ENCODE results near the gene TFDP1. TPM values are rescaled to one million over a fixed set of nuclear protein-coding genes. Genes with fewer than 3 reads are reported as not detected.

TFDP1 gene
- total and polyA plus RNA-seq, 8 donors: 27.3 to 207 (median 56.3) TPM

- peak in 1 of 2 donors; percentile 8 for DNase-seq
- Histone ChIP-seq H3K27me3 (no peaks in the 10 kb centered on the region), H3K9me3 (no peaks in the 10 kb centered on the region), H3K4me3 (no peak overlapping the region), H3K36me3 (peaks cover 0 to 3% (median under 1%) of the 10 kb centered on the region in 4 donors), H3K4me1 (peaks cover 0 to 8% (median 6%) of the 10 kb centered on the region in 4 donors), H3K27ac (no peak overlapping the region)
- intact Hi-C loops (cut with DNase I; ENCODE audit: low total_unique reads): no loop called here
- TF ChIP-seq EP300 (IDR thresholded peaks at IDR 0.05): no peak
- no peak for TF ChIP-seq POLR2A (IDR thresholded peaks at IDR 0.05)
- 86 to 90% (median 88%) methylated on average over 35 to 56 of the region's 56 CpGs for WGBS, 5 donors
Observed at GRCh38 chr13:113559901-113560644, 24.5 kb upstream of the TFDP1 start.

DNA sequence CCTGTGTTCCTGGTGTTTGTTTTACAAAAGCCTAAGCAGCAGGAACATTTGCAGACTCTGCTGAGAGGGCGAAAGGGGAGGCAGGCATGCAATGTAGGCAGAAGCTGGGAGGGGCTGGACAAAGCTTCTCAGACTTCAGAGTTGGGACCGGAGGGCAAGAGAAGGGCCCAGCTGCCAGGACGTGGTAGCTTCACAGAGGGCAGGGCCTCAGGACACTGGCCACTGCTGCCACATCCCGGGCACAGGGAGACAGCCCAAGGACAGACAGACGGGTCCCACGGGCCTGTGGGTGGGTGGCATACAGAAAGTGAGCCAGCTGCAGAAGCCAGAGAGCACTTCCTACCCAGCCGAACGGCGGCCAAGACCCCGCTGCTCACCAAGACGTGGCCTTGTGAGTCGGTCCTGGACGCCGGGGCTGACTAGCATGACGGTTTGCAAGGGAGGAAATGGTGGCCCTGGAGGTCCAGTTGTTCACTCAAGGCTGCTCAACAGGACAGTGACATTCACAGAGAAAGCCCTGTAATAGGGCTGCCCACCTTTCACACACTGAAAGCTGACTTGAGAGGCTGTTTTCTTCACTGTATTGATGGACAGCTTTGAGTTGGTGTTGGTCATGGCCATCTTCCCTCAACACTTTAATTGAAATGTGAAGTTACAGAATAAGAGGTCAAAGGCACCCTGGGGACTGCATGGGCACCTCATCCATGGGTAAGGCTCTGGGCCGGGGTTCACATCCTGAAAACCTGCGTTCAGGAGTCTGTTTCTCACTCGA lies 23.7 kb upstream of the TFDP1 start:
- H3K4me1 ChIP-seq: peaks cover 0 to 8% (median 6%) of the 10 kb centered on the region in 4 donors
- 78 to 91% (median 84%) methylated on average over 3 to 18 of the region's 18 CpGs for WGBS, 5 donors
- TF ChIP-seq POLR2A (IDR thresholded peaks at IDR 0.05): no peak
- no peak for TF ChIP-seq POLR2AphosphoS5 (IDR thresholded peaks at IDR 0.05)
- no peak for TF ChIP-seq EP300 (IDR thresholded peaks at IDR 0.05)
- TF ChIP-seq, protein P1, sequence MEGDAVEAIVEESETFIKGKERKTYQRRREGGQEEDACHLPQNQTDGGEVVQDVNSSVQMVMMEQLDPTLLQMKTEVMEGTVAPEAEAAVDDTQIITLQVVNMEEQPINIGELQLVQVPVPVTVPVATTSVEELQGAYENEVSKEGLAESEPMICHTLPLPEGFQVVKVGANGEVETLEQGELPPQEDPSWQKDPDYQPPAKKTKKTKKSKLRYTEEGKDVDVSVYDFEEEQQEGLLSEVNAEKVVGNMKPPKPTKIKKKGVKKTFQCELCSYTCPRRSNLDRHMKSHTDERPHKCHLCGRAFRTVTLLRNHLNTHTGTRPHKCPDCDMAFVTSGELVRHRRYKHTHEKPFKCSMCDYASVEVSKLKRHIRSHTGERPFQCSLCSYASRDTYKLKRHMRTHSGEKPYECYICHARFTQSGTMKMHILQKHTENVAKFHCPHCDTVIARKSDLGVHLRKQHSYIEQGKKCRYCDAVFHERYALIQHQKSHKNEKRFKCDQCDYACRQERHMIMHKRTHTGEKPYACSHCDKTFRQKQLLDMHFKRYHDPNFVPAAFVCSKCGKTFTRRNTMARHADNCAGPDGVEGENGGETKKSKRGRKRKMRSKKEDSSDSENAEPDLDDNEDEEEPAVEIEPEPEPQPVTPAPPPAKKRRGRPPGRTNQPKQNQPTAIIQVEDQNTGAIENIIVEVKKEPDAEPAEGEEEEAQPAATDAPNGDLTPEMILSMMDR (IDR thresholded peaks at IDR 0.05): no peak
- no peak overlapping the region for H3K27ac ChIP-seq
- H3K9me3 ChIP-seq: no peaks in the 10 kb centered on the region
- no peaks in the 10 kb centered on the region for H3K36me3 ChIP-seq
- H3K27me3 ChIP-seq: peaks cover 0 to 3% (median 0%) of the 10 kb centered on the region in 3 donors
- no peak overlapping the region for H3K4me3 ChIP-seq
- intact Hi-C loops (cut with DNase I; ENCODE audit: low total_unique reads): no loop called here
- peak in 1 of 2 donors; percentile 23 for DNase-seq

DNA sequence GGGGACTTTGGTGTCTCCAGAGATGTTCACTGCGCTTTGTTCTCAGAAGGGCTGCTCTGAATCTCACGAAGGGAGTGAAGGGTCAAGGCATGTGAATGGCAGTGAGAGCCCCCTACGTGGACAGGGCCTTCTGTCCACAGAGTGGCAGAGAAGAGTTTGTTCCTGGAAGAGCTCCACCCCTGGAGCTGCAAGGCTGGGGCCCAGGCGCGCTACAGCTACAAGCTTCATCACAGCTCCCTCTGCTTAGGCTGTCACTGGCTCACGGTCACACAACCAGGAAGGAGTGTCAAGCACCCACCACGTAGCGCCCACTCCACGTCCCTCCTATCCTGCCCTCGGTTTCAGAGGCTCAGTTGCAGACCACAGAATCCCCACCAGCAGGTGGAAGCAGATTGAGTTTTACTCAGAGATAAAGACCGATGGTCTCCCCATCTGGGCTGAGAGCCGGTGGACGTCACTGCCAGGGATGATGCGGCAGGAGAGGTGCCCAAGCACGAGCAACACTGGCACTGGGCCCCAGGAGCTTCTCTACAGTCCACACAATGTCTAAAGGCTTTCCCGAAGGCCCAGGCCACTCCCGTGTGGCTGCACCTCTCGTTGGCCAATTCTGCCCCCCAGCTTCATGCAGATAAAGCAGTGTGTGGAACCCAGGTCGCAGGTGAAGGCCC lies 23.0 kb upstream of the TFDP1 start:
- H3K27ac ChIP-seq: no peak overlapping the region
- peaks cover 0 to 6% (median 0%) of the 10 kb centered on the region in 3 donors for H3K27me3 ChIP-seq
- TF ChIP-seq, protein P1 (IDR thresholded peaks at IDR 0.05): no peak
- no peak for TF ChIP-seq POLR2A (IDR thresholded peaks at IDR 0.05)
- no peak for TF ChIP-seq POLR2AphosphoS5 (IDR thresholded peaks at IDR 0.05)
- no peak for TF ChIP-seq EP300 (IDR thresholded peaks at IDR 0.05)
- intact Hi-C loops (cut with DNase I; ENCODE audit: low total_unique reads): no loop called here
- peaks cover 0 to 8% (median 6%) of the 10 kb centered on the region in 4 donors for H3K4me1 ChIP-seq
- H3K4me3 ChIP-seq: no peak overlapping the region
- DNase-seq: peak in 1 of 2 donors; percentile 7
- H3K36me3 ChIP-seq: no peaks in the 10 kb centered on the region
- WGBS, 5 donors: 84 to 89% (median 87%) methylated on average over 19 of the region's 19 CpGs
- H3K9me3 ChIP-seq: no peaks in the 10 kb centered on the region

DNA sequence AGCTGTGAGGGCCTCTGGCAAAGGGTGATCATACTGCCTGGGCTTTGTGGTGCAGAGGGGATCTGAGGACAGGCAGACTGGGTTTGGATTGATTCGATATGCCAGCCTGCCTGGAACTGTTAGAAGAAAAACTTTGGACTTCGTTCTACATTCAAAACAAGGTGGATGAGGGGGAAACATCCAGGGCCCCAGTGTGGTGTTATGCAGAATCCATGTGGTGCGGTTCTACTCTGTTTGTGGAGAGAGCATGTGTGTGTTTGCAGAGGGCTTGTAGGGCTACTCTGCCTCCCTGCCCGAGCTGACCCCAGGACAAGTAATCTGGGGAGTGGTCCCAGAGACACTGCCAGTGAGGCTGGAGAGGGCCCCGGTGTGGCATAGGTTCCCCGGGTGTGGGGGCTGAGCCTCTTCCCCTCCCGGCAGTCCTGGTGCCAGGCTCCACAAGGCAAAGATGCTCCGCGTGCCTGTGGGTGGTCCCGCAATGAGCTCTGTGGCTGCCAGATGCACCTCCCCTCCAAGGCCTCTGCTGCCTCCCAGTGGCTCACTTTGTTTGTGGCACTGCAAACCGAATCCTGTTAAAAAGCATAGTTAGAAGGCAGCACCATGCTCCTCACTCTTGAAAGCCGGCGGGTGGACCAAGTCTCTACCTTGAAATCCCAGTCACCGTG lies 22.3 kb upstream of the TFDP1 start:
- TF ChIP-seq EP300 (IDR thresholded peaks at IDR 0.05): no peak
- no peak for TF ChIP-seq POLR2AphosphoS5 (IDR thresholded peaks at IDR 0.05)
- TF ChIP-seq, protein P1 (IDR thresholded peaks at IDR 0.05): peak in 5 of 7 experiments; percentile 40 to 52 (median 44)
- TF ChIP-seq POLR2A (IDR thresholded peaks at IDR 0.05): no peak
- Histone ChIP-seq H3K4me1 (peaks cover 0 to 8% (median 6%) of the 10 kb centered on the region in 4 donors), H3K9me3 (no peaks in the 10 kb centered on the region), H3K27me3 (peaks cover 0 to 6% (median 0%) of the 10 kb centered on the region in 3 donors), H3K4me3 (no peak overlapping the region), H3K36me3 (no peaks in the 10 kb centered on the region), H3K27ac (no peak overlapping the region)
- WGBS, 5 donors: 15 to 21% (median 18%) methylated on average over 13 to 14 of the region's 14 CpGs
- intact Hi-C loops (cut with DNase I; ENCODE audit: low total_unique reads): no loop called here
- DNase-seq: peak; percentile 45 to 91
